GM21786 (cell line): ENCODE results near the gene TMEM175.
A peak's percentile ranks its signal among the peaks of the same experiment; 100 is the strongest.

Experiments used
- ATAC-seq: cut with Tn5 transposase; IDR thresholded peaks from one replicate; pipeline ENCODE4 v1.9.1; 2021; ENCODE audit not compliant: unreplicated experiment

Gene TMEM175

GRCh38 chr4:931960-932712 is at the start of gene TMEM175, which contains the start of gene GAK:
TMEM175 (plus strand) TSS chr4:932460; CDS start chr4:947740, 15,280 bp downstream.
GAK (minus strand) TSS chr4:932316; CDS start chr4:932187, 129 bp downstream.
- ATAC-seq: peak; percentile 76

- ATAC-seq: no peak
Measured at GRCh38 chr4:882646-883045, 49.6 kb upstream of the TMEM175 start.

GRCh38 chr4:883377-884095 is 48.7 kb upstream of the TMEM175 start:
- ATAC-seq: no peak

GRCh38 chr4:884259-884658 is 48.0 kb upstream of the TMEM175 start:
- no peak for ATAC-seq

GRCh38 chr4:884896-885295 is 47.4 kb upstream of the TMEM175 start:
- no peak for ATAC-seq

- ATAC-seq: no peak
Measured at GRCh38 chr4:885353-885752, 46.9 kb upstream of the TMEM175 start.

GRCh38 chr4:886244-886643 is 46.0 kb upstream of the TMEM175 start:
- no peak for ATAC-seq

- no peak for ATAC-seq
Measured at GRCh38 chr4:887034-887763, 45.1 kb upstream of the TMEM175 start.

- no peak for ATAC-seq
Measured at GRCh38 chr4:888029-888428, 44.2 kb upstream of the TMEM175 start.

GRCh38 chr4:889516-889915 is 42.7 kb upstream of the TMEM175 start:
- ATAC-seq: no peak

- no peak for ATAC-seq
Measured at GRCh38 chr4:890036-890695, 42.1 kb upstream of the TMEM175 start.

- ATAC-seq: no peak
Measured at GRCh38 chr4:891747-892146, 40.5 kb upstream of the TMEM175 start.

GRCh38 chr4:892780-893179 is 39.5 kb upstream of the TMEM175 start:
- ATAC-seq: no peak

GRCh38 chr4:893276-893994 is 38.8 kb upstream of the TMEM175 start:
- ATAC-seq: no peak

- ATAC-seq: no peak
Measured at GRCh38 chr4:893995-894705, 38.1 kb upstream of the TMEM175 start.

GRCh38 chr4:895596-895995 is 36.7 kb upstream of the TMEM175 start:
- no peak for ATAC-seq

- ATAC-seq: no peak
Measured at GRCh38 chr4:896216-896615, 36.0 kb upstream of the TMEM175 start.

GRCh38 chr4:896630-897029 is 35.6 kb upstream of the TMEM175 start:
- no peak for ATAC-seq

GRCh38 chr4:898123-898522 is 34.1 kb upstream of the TMEM175 start:
- ATAC-seq: no peak
